PC-9 (cell line): ENCODE data around the gene LRRC4C.

Experiments used
- EZH2 ChIP-seq: fragments of 200-600 bp; sonication (generic); IDR thresholded peaks from 2 replicates; pipeline ENCODE4 v1.8.0; 2017; ENCODE audit warnings: antibody characterized with exemption, low read depth
- TF ChIP-seq, protein P1 (sequence below): fragments of 200-600 bp; sonication (generic); conservative IDR thresholded peaks from 2 replicates; pipeline ENCODE4 v1.6.1; 2017; ENCODE audit warnings: mixed run types, antibody characterized with exemption, mild to moderate bottlenecking, moderate library complexity

- TF ChIP-seq, protein P1, sequence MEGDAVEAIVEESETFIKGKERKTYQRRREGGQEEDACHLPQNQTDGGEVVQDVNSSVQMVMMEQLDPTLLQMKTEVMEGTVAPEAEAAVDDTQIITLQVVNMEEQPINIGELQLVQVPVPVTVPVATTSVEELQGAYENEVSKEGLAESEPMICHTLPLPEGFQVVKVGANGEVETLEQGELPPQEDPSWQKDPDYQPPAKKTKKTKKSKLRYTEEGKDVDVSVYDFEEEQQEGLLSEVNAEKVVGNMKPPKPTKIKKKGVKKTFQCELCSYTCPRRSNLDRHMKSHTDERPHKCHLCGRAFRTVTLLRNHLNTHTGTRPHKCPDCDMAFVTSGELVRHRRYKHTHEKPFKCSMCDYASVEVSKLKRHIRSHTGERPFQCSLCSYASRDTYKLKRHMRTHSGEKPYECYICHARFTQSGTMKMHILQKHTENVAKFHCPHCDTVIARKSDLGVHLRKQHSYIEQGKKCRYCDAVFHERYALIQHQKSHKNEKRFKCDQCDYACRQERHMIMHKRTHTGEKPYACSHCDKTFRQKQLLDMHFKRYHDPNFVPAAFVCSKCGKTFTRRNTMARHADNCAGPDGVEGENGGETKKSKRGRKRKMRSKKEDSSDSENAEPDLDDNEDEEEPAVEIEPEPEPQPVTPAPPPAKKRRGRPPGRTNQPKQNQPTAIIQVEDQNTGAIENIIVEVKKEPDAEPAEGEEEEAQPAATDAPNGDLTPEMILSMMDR = no peak
- TF ChIP-seq EZH2 = no peak
These were observed 113.4 kb downstream of the LRRC4C start for GRCh38 chr11:41346042-41346441.
